ENCODE data around the gene RSU1. TPM values are rescaled to one million over a fixed set of nuclear protein-coding genes. Genes with fewer than 3 reads are reported as not detected.

The RSU1 gene
- total and polyA plus RNA-seq, 2 donors (not counting 3 experiments of a cell fraction or from before 2014, with no cell fraction given): 80.2 to 104 TPM

GRCh38 chr10:16689227-16689626, 128.0 kb downstream of the RSU1 start:
- no peak overlapping the region for H3K27ac ChIP-seq (ENCODE audit: insufficient read depth, low read depth, low read length)
- CTCF ChIA-PET: interaction anchor here (0.9 to 1.1 kb wide), 3 partner anchors 16 to 89 kb away, joined by 3 read pairs; no protein-coding TSS in a partner anchor

More at GRCh38 chr10:16689227-16689626, 128.0 kb downstream of the RSU1 start:
- Histone ChIP-seq H2AFZ (ENCODE audit: low read depth, low read length) (no peak overlapping the region), H3K27me3 (ENCODE audit: control insufficient read depth in 2 of 2, insufficient read depth in 2 of 2, low read length in 2 of 2) (no peaks in the 10 kb centered on the region), H3K36me3 (ENCODE audit: control insufficient read depth in 2 of 2, extremely low read depth in 1 of 2, insufficient read depth in 2 of 2, low read length in 2 of 2) (peaks cover 3% of the 10 kb centered on the region in 2 experiments), H3K79me2 (ENCODE audit: control insufficient read depth, insufficient read depth, low read length) (no peaks in the 10 kb centered on the region), H3K4me3 (replicated peaks in 1 of 3; ENCODE audit: insufficient read depth in 1 of 3, low read depth in 1 of 3, low read length in 3 of 3) (no peak overlapping the region), H4K20me1 (replicated peaks; ENCODE audit: control insufficient read depth, extremely low read depth, insufficient read depth, low read length) (no peaks in the 10 kb centered on the region), H3K9me1 (replicated peaks; ENCODE audit: control insufficient read depth, extremely low read depth, insufficient read depth, low read length) (no peaks in the 10 kb centered on the region), H3K9me3 (replicated peaks; ENCODE audit: control insufficient read depth, insufficient read depth, low read length) (no peaks in the 10 kb centered on the region), H3K4me2 (ENCODE audit: insufficient read depth, low read length) (no peak overlapping the region), H3K9ac (replicated peaks; ENCODE audit: extremely low read depth, insufficient read depth, low read length) (no peak overlapping the region), H3K4me1 (ENCODE audit: control insufficient read depth, extremely low read depth, insufficient read depth, low read length) (no peaks in the 10 kb centered on the region)
- FAIRE-seq: no peak
- no peak for DNase-seq (ENCODE audit: low read depth, low spot score)
- no TSS peak for BruUV-seq (replicated peaks)
- TF ChIP-seq FOS (IDR thresholded peaks at IDR 0.05; ENCODE audit: borderline replicate concordance, insufficient read depth, low read length): no peak
- TF ChIP-seq JUN (IDR thresholded peaks at IDR 0.05; ENCODE audit: borderline replicate concordance, insufficient read depth, insufficient read length, low read depth): no peak
- TF ChIP-seq GATA2 (IDR thresholded peaks at IDR 0.05; ENCODE audit: insufficient read depth, insufficient read length, low read depth, low read length): no peak
- TF ChIP-seq MYC (IDR thresholded peaks at IDR 0.05; ENCODE audit: low read depth, low read length): no peak
- TF ChIP-seq, protein P1, sequence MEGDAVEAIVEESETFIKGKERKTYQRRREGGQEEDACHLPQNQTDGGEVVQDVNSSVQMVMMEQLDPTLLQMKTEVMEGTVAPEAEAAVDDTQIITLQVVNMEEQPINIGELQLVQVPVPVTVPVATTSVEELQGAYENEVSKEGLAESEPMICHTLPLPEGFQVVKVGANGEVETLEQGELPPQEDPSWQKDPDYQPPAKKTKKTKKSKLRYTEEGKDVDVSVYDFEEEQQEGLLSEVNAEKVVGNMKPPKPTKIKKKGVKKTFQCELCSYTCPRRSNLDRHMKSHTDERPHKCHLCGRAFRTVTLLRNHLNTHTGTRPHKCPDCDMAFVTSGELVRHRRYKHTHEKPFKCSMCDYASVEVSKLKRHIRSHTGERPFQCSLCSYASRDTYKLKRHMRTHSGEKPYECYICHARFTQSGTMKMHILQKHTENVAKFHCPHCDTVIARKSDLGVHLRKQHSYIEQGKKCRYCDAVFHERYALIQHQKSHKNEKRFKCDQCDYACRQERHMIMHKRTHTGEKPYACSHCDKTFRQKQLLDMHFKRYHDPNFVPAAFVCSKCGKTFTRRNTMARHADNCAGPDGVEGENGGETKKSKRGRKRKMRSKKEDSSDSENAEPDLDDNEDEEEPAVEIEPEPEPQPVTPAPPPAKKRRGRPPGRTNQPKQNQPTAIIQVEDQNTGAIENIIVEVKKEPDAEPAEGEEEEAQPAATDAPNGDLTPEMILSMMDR (IDR thresholded peaks at IDR 0.05; ENCODE audit: extremely low read depth in 1 of 2, insufficient read depth in 1 of 2, low read depth in 1 of 2, low read length in 2 of 2): no peak
- no peak for TF ChIP-seq POLR2A (IDR thresholded peaks at IDR 0.05; ENCODE audit: low read depth, low read length)
- no peak for TF ChIP-seq POLR2AphosphoS5 (IDR thresholded peaks at IDR 0.05; ENCODE audit: insufficient read depth, low read depth, low read length)
- no peak for TF ChIP-seq MAX (IDR thresholded peaks at IDR 0.05; ENCODE audit: insufficient read depth, insufficient read length)
- TF ChIP-seq EZH2 (IDR thresholded peaks at IDR 0.05; ENCODE audit: borderline replicate concordance, low read depth, low read length, severe bottlenecking): no peak
- dilution Hi-C loops (cut with MboI; ENCODE audit: extremely low pct_ligation_motif_present, low sequenced_read_pairs): no loop called here
- intact Hi-C loops (cut with micrococcal nuclease): no loop called here
- POLR2A ChIA-PET: no interaction called here
